Upper lobe of right lung (tissue), 1 donor: ENCODE data around the gene KCND3. TPM values are rescaled to one million over a fixed set of nuclear protein-coding genes. Genes with fewer than 3 reads are reported as not detected.
A peak's percentile ranks its signal among the peaks of the same experiment; 100 is the strongest.

Experiments used
- ATAC-seq: fragments of 200-7000 bp; cut with Tn5 transposase; one replicate; pipeline ENCODE4 v1.9.1; 2020; ENCODE audit warnings: mild to moderate bottlenecking, moderate library complexity
- DNase-seq: peaks from one replicate; pipeline ENCODE4 v3.0.0-alpha.2; 2020
- H3K27ac ChIP-seq: fragments of 200-600 bp; one replicate; pipeline ENCODE4 v1.8.0; 2022
- H3K27me3 ChIP-seq: fragments of 200-600 bp; one replicate; pipeline ENCODE4 v1.8.0; 2022; ENCODE audit warnings: mild to moderate bottlenecking
- H3K36me3 ChIP-seq: fragments of 200-600 bp; one replicate; pipeline ENCODE4 v1.8.0; 2022
- H3K4me1 ChIP-seq: fragments of 200-600 bp; one replicate; pipeline ENCODE4 v1.8.0; 2022
- H3K4me3 ChIP-seq: fragments of 200-600 bp; one replicate; pipeline ENCODE4 v1.8.0; 2022; ENCODE audit warnings: mild to moderate bottlenecking
- H3K9me3 ChIP-seq: fragments of 200-600 bp; one replicate; pipeline ENCODE4 v1.8.0; 2022
- intact Hi-C: fragments of 100-400 bp; cut with DNase I; formaldehyde crosslinking; loops from one replicate; pipeline ENCODE4 v1.11.0; 2022
- total RNA-seq: library from RNA; stranded (reverse); fragmentation: NEBNext Ultra II Directional; extraction: Animal tissue kit (Norgen Biotek cat#: 25700); gene quantifications from one replicate; pipeline ENCODE4 v1.2.1, GENCODE V29; 2021
- TF ChIP-seq, protein P1 (sequence below): fragments of 200-600 bp; IDR thresholded peaks from one replicate; pipeline ENCODE4 v1.8.0; 2022; ENCODE audit warnings: antibody characterized with exemption
- donor health status: DM: no; HTN: yes; CAD: no; lungs with severe emphysema.

Gene KCND3
- total RNA-seq, 1 donor from 2014 or later: 6.3 TPM

DNA sequence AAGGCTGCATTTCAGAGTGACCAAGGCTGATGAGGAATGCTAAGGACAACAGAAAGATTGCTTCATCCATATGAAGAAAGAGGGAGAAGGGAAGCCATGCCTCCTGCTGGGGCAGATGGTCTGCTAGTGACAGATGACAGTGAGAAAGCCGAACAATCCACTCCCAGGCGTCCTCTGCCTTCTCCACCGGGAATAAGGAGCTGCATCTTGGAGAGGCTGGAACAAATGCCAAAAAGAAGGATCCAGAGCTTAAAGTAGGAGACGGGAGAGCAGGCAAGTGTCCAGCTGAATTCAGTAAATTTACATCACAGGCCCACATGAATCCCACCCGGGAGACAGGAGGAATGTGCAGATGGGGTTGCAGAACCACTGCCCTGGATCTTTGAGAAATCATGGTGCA lies 200.3 kb downstream of the KCND3 start:
- Histone ChIP-seq H3K36me3 (no peaks in the 10 kb centered on the region), H3K27me3 (no peaks in the 10 kb centered on the region), H3K4me1 (no peaks in the 10 kb centered on the region), H3K27ac (peak overlapping the region; percentile 12), H3K9me3 (no peaks in the 10 kb centered on the region), H3K4me3 (no peak overlapping the region)
- TF ChIP-seq, protein P1, sequence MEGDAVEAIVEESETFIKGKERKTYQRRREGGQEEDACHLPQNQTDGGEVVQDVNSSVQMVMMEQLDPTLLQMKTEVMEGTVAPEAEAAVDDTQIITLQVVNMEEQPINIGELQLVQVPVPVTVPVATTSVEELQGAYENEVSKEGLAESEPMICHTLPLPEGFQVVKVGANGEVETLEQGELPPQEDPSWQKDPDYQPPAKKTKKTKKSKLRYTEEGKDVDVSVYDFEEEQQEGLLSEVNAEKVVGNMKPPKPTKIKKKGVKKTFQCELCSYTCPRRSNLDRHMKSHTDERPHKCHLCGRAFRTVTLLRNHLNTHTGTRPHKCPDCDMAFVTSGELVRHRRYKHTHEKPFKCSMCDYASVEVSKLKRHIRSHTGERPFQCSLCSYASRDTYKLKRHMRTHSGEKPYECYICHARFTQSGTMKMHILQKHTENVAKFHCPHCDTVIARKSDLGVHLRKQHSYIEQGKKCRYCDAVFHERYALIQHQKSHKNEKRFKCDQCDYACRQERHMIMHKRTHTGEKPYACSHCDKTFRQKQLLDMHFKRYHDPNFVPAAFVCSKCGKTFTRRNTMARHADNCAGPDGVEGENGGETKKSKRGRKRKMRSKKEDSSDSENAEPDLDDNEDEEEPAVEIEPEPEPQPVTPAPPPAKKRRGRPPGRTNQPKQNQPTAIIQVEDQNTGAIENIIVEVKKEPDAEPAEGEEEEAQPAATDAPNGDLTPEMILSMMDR: no peak
- ATAC-seq: peak; percentile 53
- intact Hi-C loops: no loop called here
- DNase-seq: no peak

- TF ChIP-seq, protein P1: no peak
- Histone ChIP-seq H3K4me1 (no peaks in the 10 kb centered on the region), H3K4me3 (no peak overlapping the region), H3K27ac (no peak overlapping the region), H3K27me3 (no peaks in the 10 kb centered on the region), H3K36me3 (no peaks in the 10 kb centered on the region), H3K9me3 (no peaks in the 10 kb centered on the region)
- DNase-seq (no peak), ATAC-seq (no peak)
- intact Hi-C loops: no loop called here
These were observed 202.7 kb downstream of the KCND3 start for GRCh38 chr1:111786669-111787207.

- ATAC-seq (no peak), DNase-seq (no peak)
- no peaks in the 10 kb centered on the region for H3K27me3 ChIP-seq
- TF ChIP-seq, protein P1: no peak
- no peaks in the 10 kb centered on the region for H3K36me3 ChIP-seq
- no peak overlapping the region for H3K4me3 ChIP-seq
- H3K27ac ChIP-seq: no peak overlapping the region
- H3K4me1 ChIP-seq: no peaks in the 10 kb centered on the region
- H3K9me3 ChIP-seq: no peaks in the 10 kb centered on the region
- intact Hi-C loops: no loop called here
These were observed 205.1 kb downstream of the KCND3 start for GRCh38 chr1:111784273-111784901.

DNA sequence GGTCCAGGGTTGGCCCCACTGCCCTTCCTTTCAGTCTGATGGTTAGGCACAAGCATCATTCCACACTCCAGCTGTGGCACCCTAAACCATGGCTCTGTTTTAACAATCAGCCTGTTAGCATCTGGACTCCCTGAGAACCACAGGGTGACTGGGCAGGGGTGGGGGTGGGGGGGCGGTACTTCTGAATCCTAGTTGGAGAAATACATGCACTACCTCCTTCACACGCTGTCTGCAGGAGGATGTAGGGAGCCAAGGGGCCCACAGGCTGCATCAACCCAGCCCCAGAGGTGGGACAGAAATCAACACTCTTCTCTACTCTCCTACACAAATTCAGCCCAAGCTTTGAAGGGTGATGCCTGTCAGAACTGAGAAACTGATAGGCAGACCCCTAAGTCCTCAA lies 209.9 kb downstream of the KCND3 start:
- ATAC-seq (no peak), DNase-seq (no peak)
- Histone ChIP-seq H3K36me3 (no peaks in the 10 kb centered on the region), H3K9me3 (no peaks in the 10 kb centered on the region), H3K4me1 (no peaks in the 10 kb centered on the region), H3K27me3 (no peaks in the 10 kb centered on the region), H3K4me3 (no peak overlapping the region), H3K27ac (no peak overlapping the region)
- TF ChIP-seq, protein P1: no peak
- intact Hi-C loops: no loop called here

GRCh38 chr1:111778541-111779051 lies 210.9 kb downstream of the KCND3 start:
- TF ChIP-seq, protein P1: no peak
- ATAC-seq (no peak), DNase-seq (no peak)
- H3K27me3 ChIP-seq: no peaks in the 10 kb centered on the region
- H3K27ac ChIP-seq: no peak overlapping the region
- intact Hi-C loops: no loop called here
- H3K9me3 ChIP-seq: no peaks in the 10 kb centered on the region
- H3K4me1 ChIP-seq: no peaks in the 10 kb centered on the region
- H3K4me3 ChIP-seq: no peak overlapping the region
- no peaks in the 10 kb centered on the region for H3K36me3 ChIP-seq
